Activated CD8-positive, alpha-beta T cell treated with anti-CD3 and anti-CD28 coated beads for 36 hours (primary cell): ENCODE results near the gene SLC24A3. TPM values are rescaled to one million over a fixed set of nuclear protein-coding genes. Genes with fewer than 3 reads are reported as not detected.

ENCODE experiments used
- ATAC-seq: fragments of 200-7000 bp; cut with Tn5 transposase; one replicate; pipeline ENCODE4 v1.10.0; 2021; ENCODE audit warnings: mild to moderate bottlenecking, moderate library complexity
- CTCF ChIA-PET: fragments of 350-600 bp; sonication (Branson Sonifier 250); formaldehyde crosslinking; loops from one replicate; lab custom pipeline; 2021; ENCODE audit warnings: antibody characterized with exemption; lab: Charles Lee
- POLR2A ChIA-PET: fragments of 350-600 bp; sonication (Branson Sonifier 250); formaldehyde crosslinking; loops from one replicate; lab custom pipeline; 2021; ENCODE audit warnings: antibody characterized with exemption; lab: Charles Lee
- DNase-seq: peaks from one replicate; pipeline ENCODE4 v3.0.0-alpha.2; 2020
- H3K27ac Mint-ChIP-seq: one replicate; pipeline ENCODE4 v1.8.0; 2021; ENCODE audit warnings: mild to moderate bottlenecking, mixed read lengths
- H3K27me3 Mint-ChIP-seq: one replicate; pipeline ENCODE4 v1.8.0; 2021; ENCODE audit warnings: mixed read lengths
- H3K36me3 Mint-ChIP-seq: one replicate; pipeline ENCODE4 v1.8.0; 2021; ENCODE audit warnings: low read depth, mixed read lengths
- H3K4me1 Mint-ChIP-seq: one replicate; pipeline ENCODE4 v1.8.0; 2021; ENCODE audit warnings: low read depth, mixed read lengths
- H3K4me3 Mint-ChIP-seq: one replicate; pipeline ENCODE4 v1.8.0; 2021; ENCODE audit warnings: mild to moderate bottlenecking, moderate library complexity, mixed read lengths
- H3K9me3 Mint-ChIP-seq: one replicate; pipeline ENCODE4 v1.8.0; 2021; ENCODE audit warnings: mixed read lengths
- intact Hi-C: fragments of 100-400 bp; cut with micrococcal nuclease; formaldehyde crosslinking; loops from one replicate; pipeline ENCODE4 v1.10.0; 2022
- total RNA-seq, 2 experiments: library from RNA; stranded (reverse); gene quantifications; one replicate each; pipeline ENCODE4 v1.2.3, GENCODE V29; 2021
- TF ChIP-seq, protein P1 (sequence below): fragments of 200-600 bp; IDR thresholded peaks from one replicate; pipeline ENCODE4 v1.8.0; 2022; ENCODE audit warnings: antibody characterized with exemption, mild to moderate bottlenecking

The SLC24A3 gene
- total RNA-seq, 2 experiments from 2014 or later = not detected

GRCh38 chr20:19478320-19478895 lies 266.0 kb downstream of the SLC24A3 start:
- Mint-ChIP-seq H3K4me3 (no peak overlapping the region), H3K9me3 (no peaks in the 10 kb centered on the region), H3K4me1 (peaks cover 4% of the 10 kb centered on the region), H3K36me3 (no peaks in the 10 kb centered on the region), H3K27ac (no peak overlapping the region), H3K27me3 (peaks cover 3% of the 10 kb centered on the region)
- CTCF ChIA-PET = no interaction called here
- ATAC-seq (no peak), DNase-seq (no peak)
- TF ChIP-seq, protein P1, sequence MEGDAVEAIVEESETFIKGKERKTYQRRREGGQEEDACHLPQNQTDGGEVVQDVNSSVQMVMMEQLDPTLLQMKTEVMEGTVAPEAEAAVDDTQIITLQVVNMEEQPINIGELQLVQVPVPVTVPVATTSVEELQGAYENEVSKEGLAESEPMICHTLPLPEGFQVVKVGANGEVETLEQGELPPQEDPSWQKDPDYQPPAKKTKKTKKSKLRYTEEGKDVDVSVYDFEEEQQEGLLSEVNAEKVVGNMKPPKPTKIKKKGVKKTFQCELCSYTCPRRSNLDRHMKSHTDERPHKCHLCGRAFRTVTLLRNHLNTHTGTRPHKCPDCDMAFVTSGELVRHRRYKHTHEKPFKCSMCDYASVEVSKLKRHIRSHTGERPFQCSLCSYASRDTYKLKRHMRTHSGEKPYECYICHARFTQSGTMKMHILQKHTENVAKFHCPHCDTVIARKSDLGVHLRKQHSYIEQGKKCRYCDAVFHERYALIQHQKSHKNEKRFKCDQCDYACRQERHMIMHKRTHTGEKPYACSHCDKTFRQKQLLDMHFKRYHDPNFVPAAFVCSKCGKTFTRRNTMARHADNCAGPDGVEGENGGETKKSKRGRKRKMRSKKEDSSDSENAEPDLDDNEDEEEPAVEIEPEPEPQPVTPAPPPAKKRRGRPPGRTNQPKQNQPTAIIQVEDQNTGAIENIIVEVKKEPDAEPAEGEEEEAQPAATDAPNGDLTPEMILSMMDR = no peak
- intact Hi-C loops = no loop called here
- POLR2A ChIA-PET = no interaction called here

GRCh38 chr20:19482726-19483125 lies 270.3 kb downstream of the SLC24A3 start:
- TF ChIP-seq, protein P1 = no peak
- H3K4me1 Mint-ChIP-seq = peaks cover 4% of the 10 kb centered on the region
- ChIA-PET CTCF (no interaction called here), POLR2A (no interaction called here)
- no peak overlapping the region for H3K4me3 Mint-ChIP-seq
- no peaks in the 10 kb centered on the region for H3K36me3 Mint-ChIP-seq
- H3K9me3 Mint-ChIP-seq = no peaks in the 10 kb centered on the region
- DNase-seq (no peak), ATAC-seq (no peak)
- H3K27me3 Mint-ChIP-seq = peaks cover 3% of the 10 kb centered on the region
- H3K27ac Mint-ChIP-seq = no peak overlapping the region
- intact Hi-C loops = no loop called here

GRCh38 chr20:19483309-19483708 lies 270.9 kb downstream of the SLC24A3 start:
- Mint-ChIP-seq H3K27me3 (peaks cover 3% of the 10 kb centered on the region), H3K4me3 (no peak overlapping the region), H3K9me3 (no peaks in the 10 kb centered on the region), H3K27ac (no peak overlapping the region), H3K36me3 (no peaks in the 10 kb centered on the region), H3K4me1 (peaks cover 4% of the 10 kb centered on the region)
- intact Hi-C loops = no loop called here
- TF ChIP-seq, protein P1 = no peak
- DNase-seq = no peak
- no peak for ATAC-seq
- ChIA-PET POLR2A (no interaction called here), CTCF (no interaction called here)

DNA sequence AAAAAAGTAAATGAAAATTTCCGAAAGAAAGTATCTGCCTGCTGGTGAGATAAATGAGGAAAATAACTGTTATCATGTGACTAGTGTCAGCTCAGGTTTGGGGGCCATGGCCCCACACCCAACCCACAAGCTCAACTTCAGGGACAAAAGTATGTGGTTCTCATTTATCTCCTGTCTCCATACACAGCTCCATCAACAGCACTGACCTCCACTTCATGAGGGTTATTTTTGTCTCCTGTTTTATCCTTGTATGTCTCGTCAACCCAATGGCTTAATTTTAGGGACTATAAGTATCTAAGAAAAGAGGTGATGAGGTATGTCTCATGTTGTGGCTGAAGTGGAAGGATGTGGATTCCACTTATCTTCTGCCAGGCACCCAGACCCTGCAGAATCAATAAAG lies 274.0 kb downstream of the SLC24A3 start:
- Mint-ChIP-seq H3K4me1 (no peaks in the 10 kb centered on the region), H3K9me3 (no peaks in the 10 kb centered on the region), H3K4me3 (no peak overlapping the region), H3K27me3 (no peaks in the 10 kb centered on the region), H3K27ac (no peak overlapping the region), H3K36me3 (no peaks in the 10 kb centered on the region)
- ChIA-PET CTCF (no interaction called here), POLR2A (no interaction called here)
- TF ChIP-seq, protein P1 = no peak
- DNase-seq (no peak), ATAC-seq (no peak)
- intact Hi-C loops = no loop called here

DNA sequence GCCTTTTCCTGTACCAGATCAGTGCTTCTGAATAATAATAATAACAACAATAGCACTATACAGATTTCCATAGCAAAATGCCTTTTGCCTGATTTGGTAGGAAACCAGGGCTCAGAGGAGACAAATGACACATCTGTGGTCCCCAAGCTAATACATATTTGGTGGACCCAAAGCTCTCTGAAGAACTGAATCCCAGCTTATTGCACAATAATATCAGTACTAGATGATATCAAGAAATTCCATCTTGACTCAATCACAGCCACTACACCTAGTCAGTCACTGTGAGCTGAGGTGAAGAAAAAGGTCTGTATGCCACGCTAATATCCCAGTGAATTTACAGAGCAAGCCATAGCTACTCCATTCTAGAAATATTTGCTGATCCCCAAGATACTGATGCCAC lies 275.0 kb downstream of the SLC24A3 start:
- Mint-ChIP-seq H3K36me3 (no peaks in the 10 kb centered on the region), H3K9me3 (no peaks in the 10 kb centered on the region), H3K4me3 (no peak overlapping the region), H3K4me1 (no peaks in the 10 kb centered on the region), H3K27me3 (no peaks in the 10 kb centered on the region), H3K27ac (no peak overlapping the region)
- intact Hi-C loops = no loop called here
- TF ChIP-seq, protein P1 = no peak
- ChIA-PET CTCF (no interaction called here), POLR2A (no interaction called here)
- DNase-seq = no peak
- no peak for ATAC-seq
